OCI-M2 (cell line): Measurements from ENCODE around the gene FOXK1.

ENCODE experiments used
- DNase-seq: peaks from one replicate; lab custom pipeline; 2025; ENCODE audit not compliant: unreplicated experiment; lab: John Stamatoyannopoulos, UW

Gene FOXK1

GRCh38 chr7:4720225-4720624 is 38.1 kb downstream of the FOXK1 start:
- no peak for DNase-seq

DNA sequence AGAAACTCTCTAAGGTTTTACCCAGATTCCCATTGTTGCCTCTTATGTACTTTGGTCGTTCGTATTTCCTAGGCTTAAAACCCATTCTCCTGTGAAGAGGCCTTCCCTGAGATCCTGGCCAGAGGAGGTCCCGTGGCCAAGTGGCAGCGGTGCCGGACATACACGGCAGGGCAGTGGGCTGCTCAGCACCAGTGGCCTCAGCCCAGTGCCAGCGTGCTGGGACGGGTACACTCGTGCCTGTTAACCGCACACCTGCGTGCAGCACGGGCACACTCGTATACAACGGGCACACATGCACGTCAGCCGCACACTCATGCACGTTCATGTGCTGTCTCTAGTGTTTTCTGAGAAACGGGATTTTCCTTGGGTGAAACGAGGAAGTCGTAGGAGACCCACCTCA is 40.2 kb downstream of the FOXK1 start:
- no peak for DNase-seq

DNA sequence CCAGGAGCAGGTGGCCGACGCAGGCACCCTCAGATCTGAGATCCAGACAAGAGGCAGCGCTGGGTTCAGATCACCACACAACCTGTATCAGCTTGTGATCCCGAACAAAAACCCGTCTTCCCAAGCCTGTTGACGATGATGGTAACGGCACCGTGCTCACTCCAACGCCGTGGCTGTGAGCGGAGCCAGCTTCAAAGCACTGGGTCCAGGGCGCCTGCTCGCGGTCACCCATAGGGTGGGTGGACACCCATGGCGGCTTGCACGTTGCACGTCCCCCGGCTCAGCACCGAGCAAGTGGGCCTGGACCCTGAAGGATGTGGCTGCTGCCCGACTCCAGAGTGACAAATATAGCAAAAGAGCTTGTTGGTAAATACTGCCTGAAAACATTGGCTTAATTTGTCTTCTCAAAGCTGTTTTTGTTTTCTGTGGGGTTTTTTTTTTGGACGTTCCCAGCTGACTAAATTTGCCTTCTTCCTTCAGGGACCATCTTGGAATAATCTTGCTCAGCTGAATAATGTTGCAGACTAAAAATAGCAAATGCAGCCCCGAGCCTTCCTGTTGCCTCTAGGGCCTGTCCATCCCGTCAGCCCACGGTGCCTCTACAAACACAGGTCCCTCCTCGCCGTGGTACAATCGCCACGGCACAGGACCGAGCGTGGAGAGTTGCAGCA is 41.0 kb downstream of the FOXK1 start:
- DNase-seq, result no peak

DNA sequence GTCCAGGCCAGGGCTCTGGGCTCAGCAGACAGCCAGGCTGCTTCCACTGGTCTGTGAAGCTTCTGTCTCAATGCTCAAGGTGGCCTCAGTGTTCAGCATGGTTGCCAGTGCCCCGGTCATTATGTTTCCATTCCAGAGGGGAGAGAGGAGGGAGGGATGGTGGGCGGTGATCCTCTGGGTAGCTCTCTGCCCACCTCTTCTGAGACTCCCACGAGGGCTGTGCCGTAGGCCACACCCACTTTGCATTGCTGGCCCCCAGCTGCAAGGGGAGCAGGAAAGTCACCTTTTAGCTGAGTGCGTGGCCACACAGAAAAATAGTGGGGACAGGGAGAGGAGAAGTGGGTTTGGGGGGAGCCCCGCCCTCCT is 42.5 kb downstream of the FOXK1 start:
- no peak for DNase-seq

DNA sequence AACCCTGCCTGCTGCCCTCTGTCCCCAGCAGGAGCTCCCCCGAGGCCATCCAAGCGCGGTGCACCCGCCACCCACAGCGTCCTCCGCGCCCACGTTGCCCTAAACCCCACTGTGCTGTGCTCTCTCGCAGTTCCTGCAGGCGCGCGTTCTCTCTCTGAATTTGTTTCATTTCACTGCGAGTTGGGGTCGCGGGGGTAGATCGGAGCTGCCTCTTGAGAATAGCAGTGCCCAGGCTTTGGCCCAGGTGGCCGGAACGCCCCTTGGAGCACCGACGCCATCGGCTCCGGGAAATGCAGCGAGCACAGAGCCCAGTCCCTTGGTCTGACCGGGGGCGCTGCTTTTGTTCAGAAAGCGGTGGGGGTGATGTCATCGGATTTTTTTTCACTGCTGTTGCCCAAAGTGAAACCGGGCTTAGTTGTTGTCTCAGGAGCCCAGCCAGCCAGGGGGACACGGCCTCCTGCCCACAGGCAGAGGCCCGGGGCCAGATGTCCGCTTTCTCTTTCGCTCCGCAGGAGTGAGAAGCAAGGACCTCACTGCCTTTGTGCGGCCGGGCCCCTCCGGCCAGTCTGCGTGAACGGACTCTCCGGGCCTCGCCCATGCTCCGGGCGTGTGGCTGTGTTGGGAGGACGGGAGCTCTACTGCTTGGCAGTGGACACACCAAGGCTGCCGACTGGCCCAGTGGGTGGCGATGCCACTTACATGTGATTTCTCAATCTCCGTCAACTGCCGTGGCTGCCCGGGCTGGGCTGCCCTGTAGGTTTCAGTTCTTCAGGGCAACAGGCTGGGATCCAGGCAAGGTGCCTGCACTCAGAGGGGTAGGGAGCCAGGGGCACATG is 43.1 kb downstream of the FOXK1 start:
- DNase-seq, result no peak

DNA sequence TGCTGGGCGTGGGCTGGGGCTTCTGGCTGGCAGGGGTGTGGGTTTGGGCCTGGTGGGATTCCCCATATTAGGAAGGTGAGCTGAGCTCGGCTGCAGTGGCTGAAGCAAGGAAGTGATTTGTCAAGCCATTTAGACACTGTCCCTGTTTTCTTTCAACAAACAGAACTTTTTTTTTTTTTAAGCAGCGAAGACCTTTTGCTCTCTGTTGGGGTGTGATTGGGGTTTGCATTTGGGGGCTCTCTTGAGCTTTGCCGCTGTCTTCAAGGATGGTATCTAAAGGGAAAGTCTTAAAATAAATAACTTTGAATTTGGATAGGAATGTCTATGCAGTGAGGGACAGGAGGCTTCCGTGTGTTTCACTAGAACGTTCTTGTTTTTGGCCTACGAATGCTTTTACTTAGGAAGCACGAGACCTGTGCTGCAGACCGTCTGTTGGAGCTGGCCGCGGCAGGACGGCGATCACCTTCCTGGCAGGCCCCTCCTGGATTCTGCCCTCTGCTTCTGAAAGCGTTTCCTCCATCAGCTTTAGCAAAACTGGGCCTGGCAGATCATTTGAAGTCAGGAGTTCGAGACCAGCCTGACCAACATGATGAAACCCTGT is 43.9 kb downstream of the FOXK1 start:
- no peak for DNase-seq

DNA sequence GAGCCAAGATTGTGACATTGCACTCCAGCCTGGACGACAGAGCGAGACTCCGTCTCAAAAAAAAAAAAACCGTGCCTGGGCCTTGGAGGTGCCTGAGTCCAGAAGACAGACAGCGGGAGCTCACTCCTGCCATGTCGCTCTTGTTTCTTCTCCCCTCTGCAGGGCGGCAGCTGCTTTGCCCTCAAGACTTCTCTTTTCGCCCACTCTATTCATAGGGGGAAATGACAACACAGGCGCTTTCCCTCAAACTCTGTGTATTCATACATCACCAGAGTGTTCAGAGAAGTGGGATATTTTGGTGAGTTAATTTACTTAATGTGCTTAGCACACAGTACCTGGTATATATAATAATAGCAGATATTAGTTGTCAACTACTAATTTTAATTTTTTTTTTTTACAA is 44.5 kb downstream of the FOXK1 start:
- DNase-seq, result no peak

DNA sequence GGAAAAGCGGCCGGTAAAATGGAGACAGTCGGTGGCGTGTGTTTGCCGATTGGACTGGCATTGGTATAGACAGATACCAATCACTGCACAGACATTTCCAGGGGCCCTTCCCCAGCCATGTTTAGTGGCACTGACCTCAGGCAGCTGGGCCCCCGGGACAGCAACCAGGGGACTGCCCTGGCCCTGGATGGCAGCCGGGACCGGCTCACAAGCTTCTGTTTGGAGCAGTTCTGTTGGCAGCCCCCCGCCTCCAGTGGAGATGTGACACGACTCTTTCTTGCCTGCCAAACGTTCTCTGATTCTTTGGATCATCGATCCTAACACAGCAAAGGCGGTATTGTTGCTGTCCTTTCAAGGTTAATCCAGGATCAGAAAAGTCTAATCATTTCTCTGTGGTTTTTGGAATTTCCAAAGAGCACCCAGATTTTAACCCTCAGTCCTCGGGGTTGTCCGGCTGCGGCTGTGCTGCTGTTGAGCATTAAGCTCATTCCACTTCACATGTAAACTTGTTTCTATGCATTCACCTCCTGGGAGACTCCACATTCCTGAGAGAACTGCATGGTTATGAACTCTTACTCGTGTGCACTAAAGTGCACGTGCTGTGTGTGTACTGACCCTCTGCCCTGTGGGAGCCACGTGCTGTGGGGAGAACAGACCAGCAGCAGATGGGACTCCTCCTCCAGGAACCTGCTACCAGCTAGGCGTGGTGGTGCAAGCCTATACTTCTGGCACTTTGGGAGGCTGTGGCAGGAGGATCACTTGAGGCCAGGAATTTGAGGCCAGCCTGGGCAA is 46.0 kb downstream of the FOXK1 start:
- no peak for DNase-seq

- DNase-seq, result no peak
These were observed 47.2 kb downstream of the FOXK1 start for GRCh38 chr7:4729266-4729665.

GRCh38 chr7:4730276-4730675 is 48.2 kb downstream of the FOXK1 start:
- no peak for DNase-seq

DNA sequence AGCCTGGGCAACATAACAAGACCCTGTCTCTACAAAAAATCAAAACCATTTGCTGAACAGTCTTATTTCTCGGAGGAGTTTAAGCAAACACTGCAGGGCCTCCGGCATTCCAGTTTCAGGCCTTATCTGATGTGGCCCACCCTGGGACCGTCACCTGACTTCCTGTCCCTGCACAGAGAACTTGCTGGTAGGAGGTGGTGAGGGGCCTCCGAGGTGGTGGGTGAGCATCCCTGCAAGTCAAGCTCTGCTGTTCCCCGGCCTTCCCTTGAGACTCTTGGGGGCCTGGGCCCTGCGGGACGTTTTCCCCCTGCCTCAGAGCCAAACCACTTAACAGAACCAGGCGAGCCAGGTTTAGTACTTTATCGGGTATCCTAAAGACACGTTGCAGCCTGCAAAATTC is 48.9 kb downstream of the FOXK1 start:
- no peak for DNase-seq

DNA sequence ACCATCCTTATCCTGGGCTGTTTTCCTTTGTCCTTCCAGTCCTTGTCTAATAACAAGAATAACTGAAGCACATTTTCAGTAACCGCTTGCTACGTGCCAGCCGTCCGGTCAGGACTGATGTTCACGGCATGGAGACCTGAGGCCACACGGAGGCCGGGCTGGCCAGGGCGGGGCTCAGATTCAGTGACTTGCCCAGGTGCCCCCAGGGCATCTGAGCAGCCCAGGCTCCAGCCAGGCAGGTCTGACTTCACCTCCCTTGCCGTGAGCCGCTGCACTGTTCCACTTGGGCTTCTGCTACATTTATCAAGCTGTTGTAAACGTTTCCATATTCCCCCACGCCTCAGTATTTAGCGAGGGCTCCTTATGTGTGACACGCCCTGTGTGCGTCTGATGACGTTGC is 49.7 kb downstream of the FOXK1 start:
- DNase-seq, result no peak

DNA sequence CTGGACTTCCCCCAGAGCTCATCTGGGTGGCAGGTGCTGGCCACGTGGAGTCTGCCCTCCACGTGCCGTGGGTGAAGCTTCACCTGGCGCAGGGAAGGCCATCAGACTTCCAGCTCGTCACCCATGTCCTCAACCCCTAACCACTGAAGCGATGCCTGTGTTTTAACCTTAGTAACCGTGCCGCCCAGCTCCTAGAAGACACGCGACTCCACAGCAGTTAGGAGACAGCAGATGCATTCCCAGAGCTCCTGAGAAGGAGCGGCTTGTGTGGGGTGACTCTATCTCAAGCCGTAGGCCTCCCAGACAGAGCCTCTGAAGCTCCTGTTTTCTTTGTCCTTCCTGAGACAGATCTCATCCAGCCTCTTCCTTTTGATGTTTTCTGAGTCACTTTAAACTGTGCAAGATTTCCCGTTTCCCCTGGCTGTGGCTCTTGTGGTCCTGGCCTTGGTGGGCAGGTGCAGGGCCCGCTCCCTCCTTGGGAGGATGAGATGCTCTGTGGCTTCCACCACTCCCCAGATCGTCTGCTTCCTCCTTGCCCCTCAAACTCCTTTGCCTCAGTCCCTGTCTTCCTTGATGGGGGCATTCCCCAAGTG is 51.9 kb downstream of the FOXK1 start:
- DNase-seq, result no peak

DNA sequence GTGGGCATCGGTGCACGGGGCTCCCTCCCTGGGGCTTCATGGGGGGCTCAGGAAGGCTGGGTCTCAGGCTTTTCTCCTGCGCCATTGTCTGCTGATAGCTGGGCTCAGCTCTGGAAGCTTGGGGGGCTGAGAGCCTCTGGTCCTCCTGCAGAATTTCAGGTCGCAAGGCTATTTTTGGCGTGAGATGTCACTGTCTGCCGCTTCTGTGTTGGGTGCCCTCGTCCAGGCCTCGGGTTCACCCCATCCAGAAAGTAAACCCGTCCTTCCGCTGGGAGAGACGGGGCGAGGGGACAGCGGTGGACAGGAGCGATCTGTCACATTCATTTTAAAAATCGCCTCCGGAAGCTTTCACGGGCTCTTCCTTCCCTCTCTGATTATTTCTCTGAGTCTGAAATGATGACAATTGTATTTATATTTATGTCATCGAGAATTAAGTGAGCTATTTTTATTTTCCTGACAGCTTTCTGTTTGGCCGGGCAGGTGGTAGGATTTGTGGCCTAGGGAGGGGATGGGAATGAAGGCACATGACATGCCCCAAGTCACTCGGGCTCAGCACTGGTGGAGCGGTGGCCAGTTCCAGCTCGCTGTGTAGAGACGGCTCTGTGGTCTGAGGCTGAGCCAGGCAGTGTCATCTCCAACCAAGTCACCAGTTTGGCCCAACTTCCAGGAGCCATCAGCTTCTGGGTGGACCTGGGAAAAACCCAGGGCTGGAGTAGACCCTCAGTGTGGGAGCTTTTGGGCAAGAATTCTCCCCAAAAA is 52.7 kb downstream of the FOXK1 start:
- DNase-seq, result no peak

DNA sequence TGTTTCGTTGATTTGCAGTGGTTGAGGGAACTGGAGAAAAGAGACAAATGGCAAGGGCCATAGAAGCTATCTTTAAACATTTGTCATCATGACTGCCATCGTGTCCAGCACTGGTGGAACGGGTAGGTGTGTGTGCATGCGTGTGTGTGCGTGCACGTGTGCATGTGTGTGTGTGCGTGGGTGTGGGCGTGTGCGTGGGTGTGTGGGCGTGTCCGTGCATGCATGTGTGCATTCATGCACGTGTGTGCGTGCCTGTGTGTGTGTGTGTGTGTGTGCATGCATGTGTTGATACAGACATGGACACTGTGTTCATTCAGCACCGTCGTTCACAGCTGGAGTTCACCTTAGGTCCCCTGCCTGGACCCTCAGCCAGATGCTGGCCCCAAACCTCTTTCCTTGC is 55.2 kb downstream of the FOXK1 start:
- no peak for DNase-seq

DNA sequence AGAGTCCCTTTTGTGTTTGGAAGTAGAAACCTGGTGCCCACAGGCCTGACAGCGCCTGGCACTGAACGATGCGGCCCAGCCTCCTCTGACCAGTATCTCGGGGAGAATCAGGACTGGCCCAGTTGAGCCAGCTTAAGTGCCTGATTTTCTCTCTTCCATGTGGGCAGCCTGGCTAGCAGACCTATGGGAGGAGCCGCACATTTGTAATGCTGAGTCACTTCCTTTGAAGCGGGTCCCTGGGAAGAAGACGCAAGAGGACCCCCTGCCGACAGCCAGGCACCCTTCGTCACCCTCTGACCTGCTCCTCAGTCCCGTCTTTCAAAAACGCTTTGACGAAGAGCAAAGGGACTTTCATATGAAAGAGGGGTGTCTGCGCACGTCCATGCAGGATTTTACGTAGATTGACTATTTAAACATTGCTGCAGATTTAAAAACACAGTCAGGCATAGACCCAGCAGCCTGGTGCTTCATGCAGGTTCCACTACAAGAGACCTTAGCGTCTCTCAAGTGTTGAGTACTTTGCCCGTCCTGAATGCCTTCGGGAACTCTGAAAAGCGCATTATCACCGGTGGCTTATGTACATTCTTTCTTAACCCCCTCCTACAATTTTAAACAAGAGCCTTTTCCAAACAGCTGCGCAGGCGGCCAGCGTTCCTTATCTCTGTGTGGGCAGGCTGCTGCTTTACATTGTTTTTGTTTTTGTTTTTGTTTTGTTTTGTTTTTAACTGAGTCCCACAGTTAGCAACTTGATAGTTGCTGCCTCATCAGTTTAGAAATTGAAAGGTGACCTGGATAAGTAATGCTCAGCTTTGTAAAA is 56.8 kb downstream of the FOXK1 start:
- DNase-seq, result no peak

GRCh38 chr7:4739528-4739992 is 57.5 kb downstream of the FOXK1 start:
- no peak for DNase-seq

DNA sequence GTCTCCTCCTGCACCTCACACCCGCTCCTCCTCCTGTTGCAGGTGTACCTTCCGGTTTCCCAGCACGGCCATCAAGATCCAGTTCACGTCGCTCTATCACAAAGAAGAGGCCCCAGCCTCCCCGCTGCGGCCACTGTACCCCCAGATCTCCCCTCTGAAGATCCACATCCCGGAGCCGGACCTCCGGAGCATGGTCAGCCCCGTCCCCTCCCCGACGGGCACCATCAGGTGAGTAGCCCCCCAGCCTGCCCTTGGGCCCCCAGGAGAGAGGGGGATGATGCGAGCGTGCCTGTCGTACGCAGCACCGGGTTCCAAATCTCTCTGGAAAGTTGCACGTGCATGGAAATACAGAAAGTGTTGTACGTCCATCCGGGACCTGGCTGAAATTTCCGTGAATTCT is 58.7 kb downstream of the FOXK1 start:
- no peak for DNase-seq

- no peak for DNase-seq
These were observed 60.0 kb downstream of the FOXK1 start for GRCh38 chr7:4742051-4742573.
